Mucosa of stomach (tissue), 1 donor: ENCODE results near the gene ETV6.

Experiments
- H3K27me3 ChIP-seq: one replicate; pipeline ENCODE4 v1.7.0; 2013; ENCODE audit warnings: mild to moderate bottlenecking, low read length; ENCODE audit not compliant: control insufficient read depth, insufficient read depth
- H3K36me3 ChIP-seq: one replicate; pipeline ENCODE4 v1.7.0; 2013; ENCODE audit warnings: low read length; ENCODE audit not compliant: control insufficient read depth, insufficient read depth
- H3K4me1 ChIP-seq: one replicate; pipeline ENCODE4 v1.7.0; 2013; ENCODE audit warnings: mild to moderate bottlenecking, low read length; ENCODE audit not compliant: control insufficient read depth, insufficient read depth
- H3K4me3 ChIP-seq: one replicate; pipeline ENCODE4 v1.7.0; 2013; ENCODE audit warnings: low read length
- H3K9ac ChIP-seq: one replicate; pipeline ENCODE4 v1.7.0; 2013; ENCODE audit warnings: mild to moderate bottlenecking, low read length, moderate library complexity
- H3K9me3 ChIP-seq: one replicate; pipeline ENCODE4 v1.7.0; 2013; ENCODE audit warnings: mild to moderate bottlenecking, low read length, moderate library complexity; ENCODE audit not compliant: control insufficient read depth
- donor health status: Pancreatic carcinoma.

The ETV6 gene

DNA sequence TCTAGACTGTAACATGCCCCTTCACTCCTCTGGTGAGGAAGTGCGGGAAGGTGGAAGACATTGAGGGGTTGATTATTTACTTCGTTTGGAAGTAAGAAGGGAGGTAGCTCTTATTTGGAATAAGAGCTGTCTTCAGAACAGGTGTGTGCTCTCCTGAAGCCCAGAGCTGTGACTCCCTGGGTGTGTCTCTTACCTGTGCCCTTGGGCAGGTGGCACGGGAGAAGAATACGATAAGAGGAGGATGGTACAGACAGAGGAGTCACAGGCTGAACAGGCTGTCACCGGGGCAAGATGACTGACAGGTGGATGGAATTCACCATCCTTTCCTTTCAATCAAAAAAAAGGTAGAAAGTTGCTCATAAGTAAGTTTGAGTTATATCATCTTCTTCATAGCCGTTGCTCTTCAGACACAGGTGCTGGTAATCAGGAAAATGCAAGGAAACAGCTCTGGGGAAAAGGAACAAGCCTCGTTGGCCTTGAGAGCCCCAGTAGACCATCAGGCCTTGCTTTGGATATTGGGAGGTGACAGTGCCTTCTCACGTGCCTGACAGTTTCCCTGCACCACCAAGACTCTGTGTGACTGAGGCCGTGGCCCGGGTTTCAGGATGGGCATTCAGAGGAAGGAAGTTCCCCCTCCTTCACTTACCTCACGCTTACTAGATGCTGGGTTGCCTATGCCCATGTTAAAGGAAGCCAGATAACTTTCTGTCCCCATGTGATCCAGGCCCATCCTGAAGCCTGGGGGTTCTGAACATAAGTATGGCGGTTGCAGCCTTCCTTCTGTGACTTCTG is 120.4 kb downstream of the ETV6 start:
- Histone ChIP-seq H3K9ac (no peak overlapping the region), H3K9me3 (no peaks in the 10 kb centered on the region), H3K4me1 (peaks cover 45% of the 10 kb centered on the region)

DNA sequence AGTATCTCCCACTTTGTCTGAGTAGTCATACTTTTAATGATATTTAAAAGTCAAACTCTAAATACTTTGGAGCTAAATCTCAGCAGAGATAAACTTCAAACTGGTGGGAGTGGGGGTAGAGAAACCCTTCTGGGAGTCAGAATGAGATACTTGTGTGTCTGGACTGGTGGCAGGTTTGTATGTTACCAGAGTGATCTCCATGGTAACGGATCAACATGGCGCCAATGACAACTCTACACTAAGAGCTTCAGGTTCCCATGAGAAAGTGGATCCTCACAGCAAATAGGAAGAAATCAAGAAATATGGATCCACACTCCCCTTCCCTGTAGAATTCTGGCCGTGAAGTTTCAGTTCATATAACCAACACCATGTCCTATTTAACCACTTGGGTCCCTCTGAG is 121.9 kb downstream of the ETV6 start:
- Histone ChIP-seq H3K4me1 (peaks cover 44% of the 10 kb centered on the region), H3K9ac (no peak overlapping the region), H3K36me3 (no peaks in the 10 kb centered on the region), H3K27me3 (no peaks in the 10 kb centered on the region), H3K9me3 (no peaks in the 10 kb centered on the region), H3K4me3 (no peak overlapping the region)

More for the DNA sequence above, 120.4 kb downstream of the ETV6 start:
- Histone ChIP-seq H3K27me3 (no peaks in the 10 kb centered on the region), H3K36me3 (no peaks in the 10 kb centered on the region), H3K4me3 (no peak overlapping the region)

DNA sequence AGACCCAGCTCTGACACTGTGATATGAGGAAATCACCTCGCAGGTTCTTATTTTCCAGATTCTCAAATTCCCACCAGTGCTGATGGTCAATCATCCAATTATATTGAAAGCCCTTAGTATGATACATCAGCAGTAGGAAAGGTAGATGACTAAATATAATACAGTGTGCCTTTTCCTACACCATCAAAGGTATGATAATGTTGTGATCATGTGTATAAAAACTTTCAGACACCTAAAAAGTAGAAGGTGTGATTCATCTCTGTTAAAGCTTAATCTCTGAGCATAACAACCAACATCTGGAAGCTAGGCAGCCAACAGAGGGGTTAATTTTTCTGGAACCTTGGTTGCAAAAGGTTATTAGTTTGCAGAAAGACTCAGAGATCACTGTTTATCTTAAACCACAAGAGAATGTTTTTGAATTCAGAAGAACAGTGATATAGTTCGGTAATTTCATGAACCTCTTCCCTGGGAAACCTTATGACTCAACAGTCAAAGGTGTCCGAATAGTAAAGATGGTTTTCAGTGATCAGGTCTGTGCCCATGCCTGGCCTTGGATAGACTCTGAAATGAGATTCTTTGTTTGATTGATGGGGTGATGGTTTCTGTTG is 122.5 kb downstream of the ETV6 start:
- Histone ChIP-seq H3K27me3 (no peaks in the 10 kb centered on the region), H3K9me3 (no peaks in the 10 kb centered on the region), H3K4me1 (peaks cover 38% of the 10 kb centered on the region), H3K4me3 (no peak overlapping the region), H3K9ac (no peak overlapping the region), H3K36me3 (no peaks in the 10 kb centered on the region)

DNA sequence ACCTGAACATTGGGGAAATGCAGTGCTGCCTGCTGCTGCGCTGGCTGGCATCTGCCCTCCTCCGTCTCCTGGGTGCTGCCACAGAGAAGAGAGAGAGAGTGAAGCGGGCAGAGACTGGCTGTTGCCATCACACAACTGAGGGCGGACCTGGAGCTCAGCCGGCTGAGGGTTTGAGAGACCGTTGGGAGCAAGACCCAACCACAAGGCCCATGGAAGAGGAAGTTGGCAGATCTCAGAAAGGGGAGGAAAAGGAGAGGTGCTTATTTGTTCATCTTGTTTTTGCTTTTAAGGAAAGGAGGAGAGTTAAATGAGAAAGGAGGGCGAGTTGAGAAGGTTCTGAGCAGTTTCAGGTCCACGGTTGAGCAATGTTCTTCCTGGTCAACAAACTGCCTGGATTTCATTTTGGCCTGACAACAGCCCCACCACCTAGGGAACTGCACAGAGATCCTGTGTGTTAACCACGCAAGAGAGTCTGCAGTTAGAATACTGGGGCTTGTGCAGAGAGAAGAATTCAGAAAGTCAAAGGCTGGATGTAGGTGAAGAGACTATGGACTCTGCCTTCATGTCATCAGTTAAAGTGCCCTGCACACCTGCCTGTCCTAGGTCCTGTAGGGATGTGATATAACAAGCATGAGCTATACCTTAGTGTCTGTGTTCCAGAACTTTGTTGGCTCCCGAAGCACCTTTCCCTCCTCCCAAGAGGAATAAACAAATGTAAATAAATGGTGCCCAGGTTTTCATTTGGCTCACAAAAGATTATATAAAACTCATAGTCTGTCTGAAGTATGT is 124.6 kb downstream of the ETV6 start:
- H3K9me3 ChIP-seq: no peaks in the 10 kb centered on the region
- no peaks in the 10 kb centered on the region for H3K27me3 ChIP-seq
- peaks cover 18% of the 10 kb centered on the region for H3K4me1 ChIP-seq
- no peak overlapping the region for H3K9ac ChIP-seq
- H3K4me3 ChIP-seq: no peak overlapping the region
- H3K36me3 ChIP-seq: no peaks in the 10 kb centered on the region

DNA sequence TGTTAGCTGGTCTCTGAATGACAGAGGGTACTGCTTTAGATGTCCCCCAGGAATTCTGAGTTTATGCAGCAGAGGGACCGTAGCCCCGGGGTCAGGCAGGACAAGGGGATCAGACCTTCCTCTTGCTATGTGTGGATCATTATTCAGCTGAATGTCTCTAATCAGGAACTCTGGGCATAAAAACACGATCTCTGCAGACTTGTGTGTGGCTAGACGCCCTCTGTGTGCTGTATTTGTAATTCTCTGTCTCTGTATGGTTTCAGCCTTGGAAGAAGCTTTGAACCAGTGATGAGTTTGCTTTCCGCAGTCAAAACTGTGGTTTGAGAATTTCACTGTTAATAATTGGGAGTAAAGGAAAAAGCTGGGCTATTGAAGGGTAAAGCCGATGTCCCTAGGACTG is 125.3 kb downstream of the ETV6 start:
- Histone ChIP-seq H3K4me1 (peaks cover 15% of the 10 kb centered on the region), H3K4me3 (no peak overlapping the region)

DNA sequence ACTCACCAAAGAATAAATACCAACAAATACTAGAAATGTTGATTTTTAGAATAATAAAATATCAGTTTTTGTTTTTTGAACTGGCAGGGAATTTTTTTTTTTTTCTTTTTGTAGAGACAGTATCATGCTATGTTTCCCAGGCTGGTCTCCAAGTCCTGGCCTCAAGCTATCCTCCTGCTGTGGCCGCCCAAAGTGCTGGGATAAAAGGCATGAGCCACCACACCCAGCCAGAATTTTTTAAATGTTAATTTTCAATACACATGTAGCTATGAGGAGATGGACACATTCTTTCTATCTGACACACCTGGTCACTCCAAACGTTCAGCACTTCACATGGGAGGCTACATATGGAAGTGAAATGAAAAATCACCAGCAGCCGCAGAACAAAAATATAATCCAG is 126.8 kb downstream of the ETV6 start:
- H3K36me3 ChIP-seq: no peaks in the 10 kb centered on the region
- no peaks in the 10 kb centered on the region for H3K27me3 ChIP-seq
- no peak overlapping the region for H3K9ac ChIP-seq
- no peak overlapping the region for H3K4me3 ChIP-seq
- H3K9me3 ChIP-seq: no peaks in the 10 kb centered on the region
- peaks cover 14% of the 10 kb centered on the region for H3K4me1 ChIP-seq

More for the DNA sequence above, 125.3 kb downstream of the ETV6 start:
- no peaks in the 10 kb centered on the region for H3K36me3 ChIP-seq
- H3K9me3 ChIP-seq: no peaks in the 10 kb centered on the region
- no peak overlapping the region for H3K9ac ChIP-seq
- no peaks in the 10 kb centered on the region for H3K27me3 ChIP-seq

DNA sequence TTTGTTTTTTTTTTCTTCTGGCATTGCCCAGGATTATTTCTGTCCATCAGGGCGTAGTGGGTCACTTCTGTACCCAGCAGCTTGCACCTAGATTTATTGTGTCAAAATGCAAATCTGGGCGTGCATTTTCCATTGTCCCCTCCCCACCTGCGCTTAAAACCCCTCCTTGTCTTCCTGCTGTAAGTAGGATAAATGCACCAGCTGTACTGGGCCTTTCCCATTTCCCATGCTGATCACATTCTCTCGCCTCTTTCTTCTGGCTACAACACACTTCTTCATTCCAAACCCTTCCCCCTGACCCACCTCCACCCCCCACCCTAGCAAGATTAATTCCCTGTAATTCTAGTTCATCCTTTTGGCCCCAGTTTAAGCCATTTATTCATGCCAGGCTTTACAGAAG is 128.0 kb downstream of the ETV6 start:
- H3K9me3 ChIP-seq: no peaks in the 10 kb centered on the region
- no peaks in the 10 kb centered on the region for H3K27me3 ChIP-seq
- no peaks in the 10 kb centered on the region for H3K36me3 ChIP-seq
- peaks cover 14% of the 10 kb centered on the region for H3K4me1 ChIP-seq
- no peak overlapping the region for H3K9ac ChIP-seq
- no peak overlapping the region for H3K4me3 ChIP-seq

DNA sequence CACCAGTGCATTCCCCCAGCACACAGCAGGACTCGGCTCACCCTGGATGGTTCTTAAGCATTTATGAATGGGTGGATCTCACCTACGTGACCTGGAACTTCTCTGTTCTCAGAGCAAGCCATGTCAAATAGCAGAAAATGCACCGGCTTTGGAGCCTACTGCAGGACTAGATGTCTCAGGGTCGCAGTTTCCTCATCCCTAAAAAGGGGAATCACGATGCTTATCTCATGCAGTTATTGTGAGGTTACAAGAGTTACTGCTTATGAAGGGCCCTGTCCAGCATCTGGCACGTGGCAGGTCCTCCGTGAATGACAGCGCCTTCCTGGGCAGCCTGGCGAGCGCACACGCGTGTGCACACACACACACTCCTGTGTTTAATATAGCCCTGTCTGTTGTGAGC is 128.5 kb downstream of the ETV6 start:
- Histone ChIP-seq H3K27me3 (no peaks in the 10 kb centered on the region), H3K9ac (no peak overlapping the region), H3K9me3 (no peaks in the 10 kb centered on the region), H3K4me3 (no peak overlapping the region), H3K4me1 (peaks cover 14% of the 10 kb centered on the region), H3K36me3 (no peaks in the 10 kb centered on the region)

DNA sequence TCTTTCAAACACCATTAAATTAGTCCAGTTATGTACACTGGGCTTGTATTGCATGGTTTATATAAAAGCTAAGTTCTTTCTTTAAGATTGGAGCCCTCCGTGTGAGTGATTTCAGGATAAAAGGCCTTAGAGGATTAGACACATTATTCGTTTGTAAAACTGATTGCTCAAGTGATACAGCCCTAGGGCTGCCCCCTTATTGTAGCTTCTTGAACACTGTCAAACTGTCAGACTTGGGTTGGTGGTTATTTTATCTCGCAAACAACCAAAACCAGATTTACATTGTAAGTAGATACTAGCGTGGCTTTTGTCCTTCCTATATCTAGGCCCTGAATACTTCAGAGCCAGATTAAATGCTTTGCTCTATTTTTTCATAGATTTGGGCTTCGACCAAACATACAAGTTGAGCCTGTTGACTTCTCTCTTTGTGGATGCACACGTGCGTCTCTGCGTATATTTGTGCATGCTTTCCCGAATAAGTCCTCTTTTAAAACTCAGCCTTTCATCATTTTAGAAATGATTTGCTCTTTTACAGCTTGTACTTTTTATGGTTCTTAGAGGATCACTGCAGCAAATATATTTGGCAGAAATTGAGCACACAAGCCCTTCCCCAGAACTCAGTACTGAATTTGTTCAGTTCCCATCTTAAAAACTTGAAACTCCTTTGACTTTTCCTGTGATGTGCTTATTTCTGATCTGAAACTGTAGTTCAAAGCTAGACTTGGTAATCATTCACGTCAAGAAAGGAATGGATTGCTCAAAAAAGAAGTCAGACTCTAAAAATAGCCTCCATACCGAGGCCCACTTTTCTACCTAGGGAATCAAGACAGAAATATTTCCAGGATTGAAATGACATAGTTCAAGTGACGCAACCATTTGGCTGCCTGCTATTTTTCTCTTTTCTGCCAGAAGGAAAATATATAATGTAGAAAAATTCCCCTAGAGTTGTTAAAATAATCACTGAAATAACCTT is 129.5 kb downstream of the ETV6 start:
- Histone ChIP-seq H3K4me1 (peaks cover 7% of the 10 kb centered on the region), H3K27me3 (no peaks in the 10 kb centered on the region), H3K36me3 (no peaks in the 10 kb centered on the region), H3K9ac (no peak overlapping the region), H3K9me3 (no peaks in the 10 kb centered on the region), H3K4me3 (no peak overlapping the region)

DNA sequence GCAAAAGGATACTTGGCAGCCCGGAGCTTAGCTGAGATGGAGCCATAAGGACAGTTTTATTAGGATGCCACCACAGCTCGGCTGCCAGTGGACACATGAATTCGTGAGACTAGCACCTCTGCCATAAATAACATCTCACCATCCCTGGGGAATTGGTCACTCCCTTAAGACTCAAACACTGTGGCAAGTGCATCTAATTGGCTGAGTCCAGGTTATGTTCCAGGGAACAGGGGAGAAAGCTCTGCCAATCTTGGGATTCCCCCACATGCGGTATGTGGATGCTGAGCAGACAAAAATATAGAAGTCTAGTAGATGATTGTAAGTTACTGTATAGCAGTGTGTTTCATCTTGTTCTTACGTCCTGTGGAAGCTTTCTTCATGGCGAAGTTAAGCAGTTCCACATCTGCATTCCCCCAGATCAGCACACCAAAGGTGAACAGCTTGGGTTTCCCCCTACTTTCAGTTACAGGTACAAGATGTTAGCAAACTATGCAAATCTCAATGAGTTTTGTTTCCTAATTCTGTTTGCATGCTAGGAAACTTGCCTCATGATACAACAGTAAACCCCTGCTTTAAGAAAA is 131.1 kb downstream of the ETV6 start:
- Histone ChIP-seq H3K27me3 (no peaks in the 10 kb centered on the region), H3K36me3 (no peaks in the 10 kb centered on the region), H3K9ac (no peak overlapping the region), H3K4me3 (no peak overlapping the region), H3K4me1 (no peaks in the 10 kb centered on the region), H3K9me3 (no peaks in the 10 kb centered on the region)

DNA sequence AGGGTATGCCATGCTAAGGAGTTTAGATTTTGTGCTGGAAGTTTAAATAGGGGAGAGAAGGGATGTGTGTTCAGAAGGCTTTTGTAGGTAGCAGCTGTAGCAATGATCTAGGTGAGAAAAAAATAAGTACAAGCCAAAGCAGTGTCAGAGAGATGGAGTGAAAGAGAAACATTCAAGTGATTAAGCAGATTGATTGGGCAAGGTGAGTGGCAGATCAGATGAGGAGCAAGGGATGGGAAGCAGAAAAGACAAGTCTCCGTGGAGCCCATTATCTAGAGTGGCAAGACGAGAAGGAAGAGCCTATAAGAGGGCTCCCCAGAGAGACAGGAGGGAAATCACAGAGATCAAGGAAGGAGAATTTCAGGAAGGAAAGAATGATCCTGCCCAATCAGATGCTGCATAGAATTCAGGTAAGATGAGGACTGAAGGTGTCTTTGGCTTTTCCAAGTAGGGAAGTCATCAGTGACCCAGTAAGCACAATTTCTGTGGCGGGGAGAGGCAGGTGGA is 133.5 kb downstream of the ETV6 start:
- no peaks in the 10 kb centered on the region for H3K4me1 ChIP-seq
- no peak overlapping the region for H3K4me3 ChIP-seq
- H3K9ac ChIP-seq: no peak overlapping the region
- no peaks in the 10 kb centered on the region for H3K9me3 ChIP-seq
- no peaks in the 10 kb centered on the region for H3K27me3 ChIP-seq
- no peaks in the 10 kb centered on the region for H3K36me3 ChIP-seq
